Measurements from ENCODE around the gene SCMH1. TPM values are rescaled to one million over a fixed set of nuclear protein-coding genes. Genes with fewer than 3 reads are reported as not detected.

The SCMH1 gene
- total RNA-seq, 6 donors from 2014 or later, result 31.4 to 54.5 (median 36.6) TPM

DNA sequence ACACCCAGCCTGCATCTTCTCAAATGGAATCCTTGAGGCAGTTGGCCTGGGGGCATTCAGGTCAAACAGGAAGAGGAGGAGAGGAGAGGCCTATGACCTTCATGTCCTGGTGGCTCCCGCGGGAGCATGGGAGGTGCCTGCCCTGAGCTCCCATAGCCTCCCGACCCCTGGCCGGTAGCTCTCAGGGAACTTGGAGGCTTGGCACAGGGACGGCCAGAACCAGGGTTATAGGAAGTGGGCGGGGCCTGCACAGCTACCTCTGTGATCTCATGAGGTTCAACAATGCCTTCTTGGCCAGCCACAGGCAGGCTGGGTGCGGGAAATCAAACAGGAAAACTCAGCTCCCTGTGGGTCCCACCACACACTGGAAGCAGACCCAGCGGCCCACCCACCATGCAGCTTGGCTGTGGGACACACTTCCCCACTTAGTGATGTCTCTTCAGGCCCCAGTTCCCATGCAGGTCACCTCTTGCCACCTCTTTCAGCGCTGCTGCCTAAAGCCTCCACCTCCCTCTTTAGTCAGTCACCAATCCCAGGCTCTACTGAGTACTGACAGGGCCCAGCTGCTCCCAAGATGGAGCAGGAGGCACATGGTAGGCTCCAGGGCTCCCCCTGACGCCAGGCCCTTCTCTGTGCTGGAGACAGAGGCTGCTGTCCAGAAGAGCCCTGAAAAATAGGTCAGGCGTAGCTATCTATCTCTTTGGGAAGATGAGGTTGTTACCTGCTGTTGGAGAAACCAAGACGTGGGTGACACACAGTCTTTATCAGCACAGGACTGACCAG lies 220.4 kb downstream of the SCMH1 start, which contains the start of gene SLFNL1:
Gene SLFNL1, minus strand, starts transcription at position 200 of the 783 bp plus-strand sequence. CDS start 1,065 bp downstream, outside the sequence.
- Histone ChIP-seq H3K9me3 (no peaks in the 10 kb centered on the region), H3K4me3 (peak within 1 kb of the TSS in 1 of 4 donors; percentile 5), H3K27me3 (no peaks in the 10 kb centered on the region), H3K27ac (peak within 1 kb of the TSS; percentile 8 to 82 (median 48)), H3K4me1 (peaks cover 0 to 27% (median 17%) of the 10 kb centered on the region in 4 donors), H3K36me3 (peaks cover 0 to 25% (median 15%) of the 10 kb centered on the region in 4 donors)
- TF ChIP-seq POLR2AphosphoS5 (IDR thresholded peaks at IDR 0.05), result no peak
- TF ChIP-seq, protein P1, sequence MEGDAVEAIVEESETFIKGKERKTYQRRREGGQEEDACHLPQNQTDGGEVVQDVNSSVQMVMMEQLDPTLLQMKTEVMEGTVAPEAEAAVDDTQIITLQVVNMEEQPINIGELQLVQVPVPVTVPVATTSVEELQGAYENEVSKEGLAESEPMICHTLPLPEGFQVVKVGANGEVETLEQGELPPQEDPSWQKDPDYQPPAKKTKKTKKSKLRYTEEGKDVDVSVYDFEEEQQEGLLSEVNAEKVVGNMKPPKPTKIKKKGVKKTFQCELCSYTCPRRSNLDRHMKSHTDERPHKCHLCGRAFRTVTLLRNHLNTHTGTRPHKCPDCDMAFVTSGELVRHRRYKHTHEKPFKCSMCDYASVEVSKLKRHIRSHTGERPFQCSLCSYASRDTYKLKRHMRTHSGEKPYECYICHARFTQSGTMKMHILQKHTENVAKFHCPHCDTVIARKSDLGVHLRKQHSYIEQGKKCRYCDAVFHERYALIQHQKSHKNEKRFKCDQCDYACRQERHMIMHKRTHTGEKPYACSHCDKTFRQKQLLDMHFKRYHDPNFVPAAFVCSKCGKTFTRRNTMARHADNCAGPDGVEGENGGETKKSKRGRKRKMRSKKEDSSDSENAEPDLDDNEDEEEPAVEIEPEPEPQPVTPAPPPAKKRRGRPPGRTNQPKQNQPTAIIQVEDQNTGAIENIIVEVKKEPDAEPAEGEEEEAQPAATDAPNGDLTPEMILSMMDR (IDR thresholded peaks at IDR 0.05), result no peak
- TF ChIP-seq EP300 (IDR thresholded peaks at IDR 0.05), result no peak
- no peak for TF ChIP-seq POLR2A (IDR thresholded peaks at IDR 0.05)
- WGBS, 2 donors, result 53 to 54% methylated on average over 12 of the region's 12 CpGs
- ATAC-seq (ENCODE audit: low FRiP score in 2 of 2), result no peak
- DNase-seq, result no peak

DNA sequence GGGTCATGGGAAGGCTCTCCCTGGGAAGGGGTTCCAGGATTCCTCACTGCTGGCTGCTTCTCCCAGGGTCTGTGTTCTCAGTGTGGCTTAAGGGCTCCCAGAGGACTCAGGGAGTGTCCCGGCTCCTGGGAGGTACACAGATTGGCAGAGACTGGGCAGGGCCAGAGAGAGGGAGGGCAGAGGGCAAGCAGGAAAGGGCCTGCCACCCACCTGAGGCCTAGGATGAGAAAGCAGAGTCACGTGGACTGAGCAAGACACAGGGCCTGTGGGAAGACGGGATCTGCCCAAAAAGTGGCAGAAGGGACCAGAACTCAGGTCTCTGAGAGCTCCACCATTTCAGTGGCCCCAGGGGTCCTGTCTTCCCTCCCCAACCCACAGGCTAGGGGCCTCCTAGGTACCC lies 221.5 kb downstream of the SCMH1 start:
- H3K4me3 ChIP-seq, result peak overlapping the region in 1 of 4 donors; percentile 5
- WGBS, 2 donors, result 51 to 69% methylated on average over 3 of the region's 3 CpGs
- DNase-seq (peak in 1 of 2 donors; percentile 87), ATAC-seq (ENCODE audit: low FRiP score in 2 of 2) (peak; percentile 33 to 78)
- H3K4me1 ChIP-seq, result peaks cover 0 to 27% (median 17%) of the 10 kb centered on the region in 4 donors
- H3K27me3 ChIP-seq, result no peaks in the 10 kb centered on the region
- peaks cover 0 to 24% (median 15%) of the 10 kb centered on the region in 4 donors for H3K36me3 ChIP-seq
- no peak for TF ChIP-seq POLR2A (IDR thresholded peaks at IDR 0.05)
- TF ChIP-seq, protein P1 (IDR thresholded peaks at IDR 0.05), result no peak
- no peak for TF ChIP-seq POLR2AphosphoS5 (IDR thresholded peaks at IDR 0.05)
- no peak for TF ChIP-seq EP300 (IDR thresholded peaks at IDR 0.05)
- H3K9me3 ChIP-seq, result no peaks in the 10 kb centered on the region
- H3K27ac ChIP-seq, result peak overlapping the region; percentile 8 to 82 (median 72)

DNA sequence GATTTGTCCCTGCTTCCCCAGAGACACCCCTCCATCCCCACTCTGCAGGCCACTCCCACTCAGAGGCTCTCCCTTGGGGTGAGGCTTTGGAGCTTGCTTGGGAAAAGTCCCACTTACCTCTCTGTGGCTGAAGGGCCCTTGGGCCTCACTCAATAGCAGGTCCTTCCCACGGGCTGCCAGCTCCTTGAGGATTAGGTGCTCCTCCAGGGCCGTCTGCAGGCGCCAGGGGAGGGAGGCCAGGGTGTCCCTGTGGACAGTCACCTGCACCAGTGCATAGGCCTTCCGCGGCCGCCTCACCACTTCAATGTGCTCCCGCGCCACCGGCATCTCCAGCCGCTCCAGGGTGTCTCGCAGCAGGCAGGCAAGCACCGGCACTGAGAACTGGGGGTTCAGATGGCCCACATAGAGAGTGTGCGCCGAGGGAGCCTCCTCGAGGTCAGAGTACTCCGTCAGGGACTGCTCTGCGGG lies 222.0 kb downstream of the SCMH1 start:
- WGBS, 2 donors, result 72 to 81% methylated on average over 10 to 13 of the region's 17 CpGs
- peak; percentile 85 to 94 for DNase-seq
- Histone ChIP-seq H3K27ac (peak overlapping the region; percentile 8 to 82 (median 72)), H3K36me3 (peaks cover 0 to 21% (median 14%) of the 10 kb centered on the region in 4 donors), H3K27me3 (no peaks in the 10 kb centered on the region), H3K9me3 (no peaks in the 10 kb centered on the region), H3K4me3 (peak overlapping the region in 2 of 4 donors; percentile 19 to 25), H3K4me1 (peaks cover 0 to 27% (median 17%) of the 10 kb centered on the region in 4 donors)
- peak in 1 of 4 donors; percentile 32 for TF ChIP-seq POLR2A (IDR thresholded peaks at IDR 0.05)
- peak in 1 of 4 donors; percentile 29 for TF ChIP-seq EP300 (IDR thresholded peaks at IDR 0.05)
- peak in 1 of 2 donors; percentile 53 for TF ChIP-seq POLR2AphosphoS5 (IDR thresholded peaks at IDR 0.05)
- TF ChIP-seq, protein P1 (IDR thresholded peaks at IDR 0.05), result no peak
- peak; percentile 49 to 85 for ATAC-seq (ENCODE audit: low FRiP score in 2 of 2)

DNA sequence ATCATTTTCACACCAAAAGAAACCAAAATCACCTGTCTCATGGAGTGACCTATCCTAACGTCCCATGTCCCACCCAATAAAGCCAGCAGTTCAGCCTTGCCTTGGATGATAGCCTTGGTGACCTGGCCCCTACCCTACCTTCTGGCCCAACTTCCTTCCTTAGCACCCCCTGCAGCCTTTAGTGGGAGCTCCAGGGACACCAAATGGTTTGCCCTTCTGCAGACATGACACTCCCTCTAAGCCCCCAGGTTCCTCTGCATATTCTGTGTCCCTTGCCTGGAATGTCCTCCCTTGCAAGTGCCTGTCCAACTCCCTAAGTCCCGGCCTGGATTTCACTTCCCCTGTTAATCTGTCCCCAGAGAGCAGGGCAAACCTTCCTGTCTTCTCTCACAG lies 222.8 kb downstream of the SCMH1 start:
- Histone ChIP-seq H3K27me3 (no peaks in the 10 kb centered on the region), H3K4me1 (peaks cover under 1 to 34% (median 21%) of the 10 kb centered on the region in 4 donors), H3K4me3 (peak overlapping the region in 2 of 4 donors; percentile 19 to 25), H3K9me3 (no peaks in the 10 kb centered on the region), H3K27ac (peak overlapping the region in 1 of 4 donors; percentile 38), H3K36me3 (peaks cover 0 to 21% (median 12%) of the 10 kb centered on the region in 4 donors)
- DNase-seq (no peak), ATAC-seq (ENCODE audit: low FRiP score in 2 of 2) (no peak)
- WGBS, 2 donors, result 53 to 68% methylated on average over 2 of the region's 2 CpGs
- TF ChIP-seq POLR2A (IDR thresholded peaks at IDR 0.05) (no peak), POLR2AphosphoS5 (IDR thresholded peaks at IDR 0.05) (no peak), EP300 (IDR thresholded peaks at IDR 0.05) (no peak)
- TF ChIP-seq, protein P1 (IDR thresholded peaks at IDR 0.05), result no peak

Data from upper lobe of left lung (tissue), 6 donors.